Suprapubic skin (tissue), 4 donors: ENCODE data around the gene LAMTOR4.

Experiments
- EP300 ChIP-seq: sonication (generic); formaldehyde crosslinking; IDR thresholded peaks from one replicate; pipeline ENCODE4 v1.6.1; 2017; ENCODE audit warnings: antibody characterized with exemption
- POLR2A ChIP-seq, 2 donors: fragments of 450-650 bp; IDR thresholded peaks; one replicate each; pipeline ENCODE4 v1.6.1; 2017; ENCODE audit warnings: antibody characterized with exemption in 2 of 2, mild to moderate bottlenecking in 2 of 2, moderate library complexity in 2 of 2
- POLR2AphosphoS5 ChIP-seq, 3 donors: sonication (generic); formaldehyde crosslinking; IDR thresholded peaks; one replicate each; pipeline ENCODE4 v1.6.1; 2017; ENCODE audit warnings: antibody characterized with exemption in 3 of 3
- TF ChIP-seq, protein P1 (sequence below), 2 donors: fragments of 200-600 bp in 1 of 2; fragments of 450-650 bp in 1 of 2; sonication (generic) in 1 of 2; IDR thresholded peaks; one replicate each; pipeline ENCODE4 v1.5.1; 2016 to 2019; ENCODE audit warnings: antibody characterized with exemption in 2 of 2, mild to moderate bottlenecking in 1 of 2, moderate library complexity in 1 of 2

DNA sequence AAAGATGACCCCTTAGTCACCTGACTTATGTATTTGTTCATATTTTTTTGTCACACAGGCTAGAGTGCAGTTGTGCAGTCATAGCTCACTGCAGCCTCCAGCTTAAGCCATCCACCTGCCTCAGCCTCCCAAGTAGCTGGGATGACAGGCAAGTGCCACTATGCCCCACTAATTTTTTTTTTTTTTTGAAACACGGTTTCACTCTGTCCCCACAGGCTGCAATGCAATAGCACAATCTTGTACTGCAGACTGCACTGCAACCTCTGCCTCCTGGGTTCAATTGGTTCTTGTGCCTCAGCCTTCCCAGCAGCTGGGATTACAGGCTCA is 20.1 kb upstream of the LAMTOR4 start:
- TF ChIP-seq, protein P1, sequence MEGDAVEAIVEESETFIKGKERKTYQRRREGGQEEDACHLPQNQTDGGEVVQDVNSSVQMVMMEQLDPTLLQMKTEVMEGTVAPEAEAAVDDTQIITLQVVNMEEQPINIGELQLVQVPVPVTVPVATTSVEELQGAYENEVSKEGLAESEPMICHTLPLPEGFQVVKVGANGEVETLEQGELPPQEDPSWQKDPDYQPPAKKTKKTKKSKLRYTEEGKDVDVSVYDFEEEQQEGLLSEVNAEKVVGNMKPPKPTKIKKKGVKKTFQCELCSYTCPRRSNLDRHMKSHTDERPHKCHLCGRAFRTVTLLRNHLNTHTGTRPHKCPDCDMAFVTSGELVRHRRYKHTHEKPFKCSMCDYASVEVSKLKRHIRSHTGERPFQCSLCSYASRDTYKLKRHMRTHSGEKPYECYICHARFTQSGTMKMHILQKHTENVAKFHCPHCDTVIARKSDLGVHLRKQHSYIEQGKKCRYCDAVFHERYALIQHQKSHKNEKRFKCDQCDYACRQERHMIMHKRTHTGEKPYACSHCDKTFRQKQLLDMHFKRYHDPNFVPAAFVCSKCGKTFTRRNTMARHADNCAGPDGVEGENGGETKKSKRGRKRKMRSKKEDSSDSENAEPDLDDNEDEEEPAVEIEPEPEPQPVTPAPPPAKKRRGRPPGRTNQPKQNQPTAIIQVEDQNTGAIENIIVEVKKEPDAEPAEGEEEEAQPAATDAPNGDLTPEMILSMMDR (IDR thresholded peaks at IDR 0.05), result no peak
- no peak for TF ChIP-seq POLR2AphosphoS5 (IDR thresholded peaks at IDR 0.05)
- no peak for TF ChIP-seq POLR2A (IDR thresholded peaks at IDR 0.05)
- no peak for TF ChIP-seq EP300
